ENCODE data around the gene IGSF9B. TPM values are rescaled to one million over a fixed set of nuclear protein-coding genes. Genes with fewer than 3 reads are reported as not detected.
A peak's percentile ranks its signal among the peaks of the same experiment; 100 is the strongest.

The IGSF9B gene, protein sequence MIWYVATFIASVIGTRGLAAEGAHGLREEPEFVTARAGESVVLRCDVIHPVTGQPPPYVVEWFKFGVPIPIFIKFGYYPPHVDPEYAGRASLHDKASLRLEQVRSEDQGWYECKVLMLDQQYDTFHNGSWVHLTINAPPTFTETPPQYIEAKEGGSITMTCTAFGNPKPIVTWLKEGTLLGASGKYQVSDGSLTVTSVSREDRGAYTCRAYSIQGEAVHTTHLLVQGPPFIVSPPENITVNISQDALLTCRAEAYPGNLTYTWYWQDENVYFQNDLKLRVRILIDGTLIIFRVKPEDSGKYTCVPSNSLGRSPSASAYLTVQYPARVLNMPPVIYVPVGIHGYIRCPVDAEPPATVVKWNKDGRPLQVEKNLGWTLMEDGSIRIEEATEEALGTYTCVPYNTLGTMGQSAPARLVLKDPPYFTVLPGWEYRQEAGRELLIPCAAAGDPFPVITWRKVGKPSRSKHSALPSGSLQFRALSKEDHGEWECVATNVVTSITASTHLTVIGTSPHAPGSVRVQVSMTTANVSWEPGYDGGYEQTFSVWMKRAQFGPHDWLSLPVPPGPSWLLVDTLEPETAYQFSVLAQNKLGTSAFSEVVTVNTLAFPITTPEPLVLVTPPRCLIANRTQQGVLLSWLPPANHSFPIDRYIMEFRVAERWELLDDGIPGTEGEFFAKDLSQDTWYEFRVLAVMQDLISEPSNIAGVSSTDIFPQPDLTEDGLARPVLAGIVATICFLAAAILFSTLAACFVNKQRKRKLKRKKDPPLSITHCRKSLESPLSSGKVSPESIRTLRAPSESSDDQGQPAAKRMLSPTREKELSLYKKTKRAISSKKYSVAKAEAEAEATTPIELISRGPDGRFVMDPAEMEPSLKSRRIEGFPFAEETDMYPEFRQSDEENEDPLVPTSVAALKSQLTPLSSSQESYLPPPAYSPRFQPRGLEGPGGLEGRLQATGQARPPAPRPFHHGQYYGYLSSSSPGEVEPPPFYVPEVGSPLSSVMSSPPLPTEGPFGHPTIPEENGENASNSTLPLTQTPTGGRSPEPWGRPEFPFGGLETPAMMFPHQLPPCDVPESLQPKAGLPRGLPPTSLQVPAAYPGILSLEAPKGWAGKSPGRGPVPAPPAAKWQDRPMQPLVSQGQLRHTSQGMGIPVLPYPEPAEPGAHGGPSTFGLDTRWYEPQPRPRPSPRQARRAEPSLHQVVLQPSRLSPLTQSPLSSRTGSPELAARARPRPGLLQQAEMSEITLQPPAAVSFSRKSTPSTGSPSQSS (N-terminal part only)
- total RNA-seq (10 to 100 TPM in 1 of 2 donors, 1 to 10 TPM in 1; 4.9 to 19.5 TPM), polyA plus RNA-seq (1 to 10 TPM in 1 of 2 donors, under 1 TPM in 1; 0.72 to 3.2 TPM)
- long read RNA-seq, donor 1, partial matches to known transcripts, result 0 of 1 reads
- long read RNA-seq, donor 1, other reads (novel, unspliced or antisense), result 0 of 1 reads
- long read RNA-seq, donor 2, result 0 reads
- long read RNA-seq, donor 3, result 0 reads
- long read RNA-seq, donor 4, result 0 reads
- long read RNA-seq, donor 5, result 0 reads

DNA sequence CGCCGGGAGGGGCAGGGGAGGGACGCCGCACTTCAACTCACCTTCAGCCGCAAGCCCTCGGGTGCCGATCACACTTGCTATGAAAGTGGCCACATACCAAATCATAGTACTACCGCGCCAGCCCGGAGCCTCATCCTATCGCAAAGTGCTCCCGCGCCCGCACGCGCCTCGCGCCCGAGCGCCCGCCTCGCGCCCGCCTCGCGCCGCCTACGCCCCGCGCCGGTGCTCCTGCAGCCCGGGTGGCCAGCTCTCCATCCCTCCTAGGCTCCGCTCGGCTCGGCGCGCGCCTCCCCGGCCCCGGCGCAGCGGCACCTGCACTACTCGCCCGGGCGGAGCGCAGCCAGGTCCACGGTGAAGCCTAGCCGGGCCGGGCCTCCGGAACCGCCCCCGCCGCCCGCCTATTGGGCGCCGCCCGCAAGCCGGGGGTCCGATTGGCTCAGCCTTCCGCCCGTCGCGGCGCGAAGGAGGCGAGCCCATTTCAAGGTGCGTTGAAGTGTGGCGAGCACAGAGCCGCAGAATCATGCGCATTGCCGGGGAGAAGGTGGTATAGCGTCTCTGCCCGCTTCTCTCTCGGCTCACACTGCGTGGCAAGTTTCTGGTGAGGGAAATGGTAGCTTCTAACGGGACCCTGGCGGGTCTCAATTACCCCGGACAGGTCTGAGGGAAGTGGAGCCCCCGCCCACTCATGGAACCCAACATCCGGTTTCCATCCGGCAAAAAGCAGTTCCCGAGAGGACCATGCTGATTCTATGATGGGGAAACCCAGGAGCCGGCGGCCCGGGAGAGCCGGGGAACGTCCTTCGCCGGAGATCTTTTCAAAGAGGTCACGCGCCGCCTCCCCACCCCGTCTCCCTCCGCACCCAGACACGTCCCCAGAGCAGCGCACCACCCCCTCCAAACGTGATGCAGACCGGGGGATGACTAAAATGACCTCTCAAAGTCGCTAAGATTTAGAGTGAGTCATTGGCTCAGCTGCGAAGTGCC lies at the start of gene IGSF9B:
Gene IGSF9B, minus strand, starts transcription at position 319 of the 984 bp plus-strand sequence. Its CDS starts 214 bp downstream, at position 105.
- H3K9ac ChIP-seq (ENCODE audit: insufficient read depth in 1 of 2, low read length in 2 of 2), result peak within 1 kb of the TSS in 1 of 2 donors; percentile 53
- H3K27me3 ChIP-seq (ENCODE audit: control insufficient read depth in 3 of 3, insufficient read depth in 3 of 3, low read length in 2 of 3), result peaks cover 3 to 69% (median 53%) of the 10 kb centered on the region in 3 donors
- DNase-seq (peak; percentile 69 to 84 (median 80)), ATAC-seq (ENCODE audit: insufficient read depth, low FRiP score) (peak; percentile 84)
- peak within 1 kb of the TSS; percentile 54 to 95 for H3K27ac ChIP-seq (ENCODE audit: low read depth in 1 of 2, low read length in 1 of 2)
- no peaks in the 10 kb centered on the region for H3K36me3 ChIP-seq (ENCODE audit: control insufficient read depth in 4 of 4, insufficient read depth in 4 of 4, low read length in 4 of 4)
- H3K9me3 ChIP-seq (ENCODE audit: control insufficient read depth in 4 of 4, insufficient read depth in 3 of 4, low read length in 3 of 4), result peaks cover 0 to 2% (median 0%) of the 10 kb centered on the region in 4 donors
- H3K4me1 ChIP-seq (ENCODE audit: control insufficient read depth in 5 of 5, insufficient read depth in 5 of 5, low read length in 5 of 5), result peaks cover 0 to 13% (median 0%) of the 10 kb centered on the region in 5 donors
- TF ChIP-seq, protein P1, sequence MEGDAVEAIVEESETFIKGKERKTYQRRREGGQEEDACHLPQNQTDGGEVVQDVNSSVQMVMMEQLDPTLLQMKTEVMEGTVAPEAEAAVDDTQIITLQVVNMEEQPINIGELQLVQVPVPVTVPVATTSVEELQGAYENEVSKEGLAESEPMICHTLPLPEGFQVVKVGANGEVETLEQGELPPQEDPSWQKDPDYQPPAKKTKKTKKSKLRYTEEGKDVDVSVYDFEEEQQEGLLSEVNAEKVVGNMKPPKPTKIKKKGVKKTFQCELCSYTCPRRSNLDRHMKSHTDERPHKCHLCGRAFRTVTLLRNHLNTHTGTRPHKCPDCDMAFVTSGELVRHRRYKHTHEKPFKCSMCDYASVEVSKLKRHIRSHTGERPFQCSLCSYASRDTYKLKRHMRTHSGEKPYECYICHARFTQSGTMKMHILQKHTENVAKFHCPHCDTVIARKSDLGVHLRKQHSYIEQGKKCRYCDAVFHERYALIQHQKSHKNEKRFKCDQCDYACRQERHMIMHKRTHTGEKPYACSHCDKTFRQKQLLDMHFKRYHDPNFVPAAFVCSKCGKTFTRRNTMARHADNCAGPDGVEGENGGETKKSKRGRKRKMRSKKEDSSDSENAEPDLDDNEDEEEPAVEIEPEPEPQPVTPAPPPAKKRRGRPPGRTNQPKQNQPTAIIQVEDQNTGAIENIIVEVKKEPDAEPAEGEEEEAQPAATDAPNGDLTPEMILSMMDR (IDR thresholded peaks at IDR 0.05; ENCODE audit: control extremely low read depth, extremely low read depth), result no peak
- H3K4me3 ChIP-seq, result peak within 1 kb of the TSS; percentile 54
- WGBS, 2 donors, result 1 to 2% methylated on average over 90 to 100 of the region's 100 CpGs

DNA sequence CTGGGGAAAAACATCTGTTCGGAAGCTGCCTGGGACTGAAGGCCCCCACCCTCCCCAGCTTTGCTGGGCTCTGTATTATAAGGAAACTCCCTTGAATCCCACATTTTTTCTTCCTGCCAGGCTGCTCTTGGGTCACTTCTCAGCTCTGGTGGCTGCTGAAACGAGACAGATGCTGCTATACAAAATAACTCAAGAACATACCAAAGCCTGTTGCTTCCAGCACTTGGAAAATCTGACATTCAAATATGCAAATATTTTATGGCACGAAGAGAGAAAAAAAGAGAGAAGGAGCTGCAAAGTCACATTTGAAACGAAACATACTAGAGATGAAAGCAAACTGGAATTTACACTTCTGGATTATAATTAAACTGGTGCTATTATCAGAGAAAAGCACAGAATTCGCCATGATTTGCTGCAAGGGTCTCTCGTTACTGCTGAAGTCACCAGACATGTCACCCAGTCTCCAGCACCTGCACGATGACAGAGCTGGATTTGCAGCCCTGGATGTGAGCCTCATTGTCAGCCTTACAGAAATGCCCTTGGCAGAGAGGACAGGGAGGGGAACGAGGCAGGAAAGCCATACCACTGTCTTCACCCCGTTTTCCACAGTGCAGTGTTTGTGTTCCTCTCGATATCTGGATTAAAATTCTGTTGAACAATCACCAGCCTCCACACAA lies 47.9 kb upstream of the IGSF9B start:
- H3K9me3 ChIP-seq (ENCODE audit: control insufficient read depth in 4 of 4, insufficient read depth in 3 of 4, low read length in 3 of 4), result no peaks in the 10 kb centered on the region
- H3K27ac ChIP-seq (ENCODE audit: low read depth in 1 of 2, low read length in 1 of 2), result no peak overlapping the region
- peaks cover 0 to 15% (median 5%) of the 10 kb centered on the region in 5 donors for H3K4me1 ChIP-seq (ENCODE audit: control insufficient read depth in 5 of 5, insufficient read depth in 5 of 5, low read length in 5 of 5)
- H3K27me3 ChIP-seq (ENCODE audit: control insufficient read depth in 3 of 3, insufficient read depth in 3 of 3, low read length in 2 of 3), result peaks cover 0 to 7% (median 0%) of the 10 kb centered on the region in 3 donors
- WGBS, 2 donors, result 45 to 55% methylated on average over 10 of the region's 10 CpGs
- ATAC-seq (ENCODE audit: insufficient read depth, low FRiP score) (no peak), DNase-seq (peak; percentile 90 to 95 (median 95))
- H3K36me3 ChIP-seq (ENCODE audit: control insufficient read depth in 4 of 4, insufficient read depth in 4 of 4, low read length in 4 of 4), result no peaks in the 10 kb centered on the region
- no peak overlapping the region for H3K9ac ChIP-seq (ENCODE audit: insufficient read depth in 1 of 2, low read length in 2 of 2)
- TF ChIP-seq, protein P1 (IDR thresholded peaks at IDR 0.05; ENCODE audit: control extremely low read depth, extremely low read depth), result no peak
- H3K4me3 ChIP-seq, result no peak overlapping the region
